Ectodermal cell (in vitro differentiated cells): ENCODE results near the gene IGF2BP3.

ENCODE experiments used
- H3K27ac ChIP-seq: 2 replicates; pipeline ENCODE4 v1.7.0; 2013; ENCODE audit warnings: mild to moderate bottlenecking, low read depth, low read length; ENCODE audit not compliant: insufficient read depth, poor library complexity, severe bottlenecking
- H3K27me3 ChIP-seq: 2 replicates; pipeline ENCODE4 v1.7.0; 2013; ENCODE audit warnings: mild to moderate bottlenecking, low read length; ENCODE audit not compliant: insufficient read depth, control insufficient read depth, poor library complexity, severe bottlenecking
- H3K36me3 ChIP-seq: one replicate; pipeline ENCODE4 v1.7.0; 2013; ENCODE audit warnings: low read length; ENCODE audit not compliant: control insufficient read depth, insufficient read depth
- H3K4me1 ChIP-seq: one replicate; pipeline ENCODE4 v1.7.0; 2013; ENCODE audit warnings: low read length; ENCODE audit not compliant: control insufficient read depth, insufficient read depth
- H3K4me3 ChIP-seq: 2 replicates; pipeline ENCODE4 v1.7.0; 2013; ENCODE audit warnings: low read depth, low read length, control low read depth; ENCODE audit not compliant: insufficient read depth
- H3K9me3 ChIP-seq: 2 replicates; pipeline ENCODE4 v1.7.0; 2013; ENCODE audit warnings: mild to moderate bottlenecking, low read length, moderate library complexity; ENCODE audit not compliant: control insufficient read depth
- WGBS, 2 experiments: methylation state at CpG; one replicate each; pipeline ENCODE4 v1.1.7; 2013; ENCODE audit warnings: missing lambda C conversion rate in 2 of 2; 5-methylcytosine and 5-hydroxymethylcytosine counted together

IGF2BP3 gene

DNA sequence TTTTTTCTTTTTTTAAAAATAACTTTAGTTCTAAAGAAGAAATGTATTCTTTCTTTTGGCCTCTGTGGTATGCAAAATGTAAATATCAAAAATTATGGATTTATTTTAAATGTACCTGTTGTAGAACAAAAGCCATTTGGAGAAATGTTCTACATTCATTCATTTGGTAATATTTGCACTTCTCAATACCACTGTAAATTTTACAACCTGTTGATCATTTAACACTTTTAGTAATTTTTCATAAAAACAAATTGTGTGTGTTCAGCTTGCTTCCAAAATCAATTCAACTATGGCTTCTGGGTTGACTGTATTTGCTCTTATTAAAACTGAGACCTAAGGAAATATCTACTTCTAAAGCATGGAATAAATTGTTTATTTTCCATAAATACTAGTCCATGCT is 2.3 kb upstream of the IGF2BP3 start:
- peak overlapping the region; percentile 93 for H3K4me3 ChIP-seq
- H3K36me3 ChIP-seq, result no peaks in the 10 kb centered on the region
- no peaks in the 10 kb centered on the region for H3K27me3 ChIP-seq
- no peaks in the 10 kb centered on the region for H3K9me3 ChIP-seq
- no peak overlapping the region for H3K27ac ChIP-seq
- H3K4me1 ChIP-seq, result no peaks in the 10 kb centered on the region

DNA sequence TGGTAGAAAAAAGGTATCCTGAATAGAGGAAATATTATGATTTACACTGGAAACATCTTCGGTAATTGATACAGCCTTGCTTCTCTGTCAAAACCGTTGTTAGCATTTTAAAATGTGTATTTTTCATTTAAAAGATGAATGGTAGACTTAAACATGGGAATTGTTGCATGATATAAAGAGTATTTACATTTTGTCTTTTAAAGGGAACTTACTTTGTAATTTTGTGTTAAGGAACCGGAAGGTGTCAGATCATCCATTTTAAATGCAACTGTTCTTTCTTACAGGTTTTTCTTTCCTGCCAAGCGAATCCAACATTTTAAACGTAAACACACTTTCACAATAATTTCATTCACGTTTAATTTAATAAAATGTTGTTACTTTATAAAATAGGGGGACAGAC is 1.8 kb upstream of the IGF2BP3 start:
- Histone ChIP-seq H3K27ac (no peak overlapping the region), H3K27me3 (no peaks in the 10 kb centered on the region)

DNA sequence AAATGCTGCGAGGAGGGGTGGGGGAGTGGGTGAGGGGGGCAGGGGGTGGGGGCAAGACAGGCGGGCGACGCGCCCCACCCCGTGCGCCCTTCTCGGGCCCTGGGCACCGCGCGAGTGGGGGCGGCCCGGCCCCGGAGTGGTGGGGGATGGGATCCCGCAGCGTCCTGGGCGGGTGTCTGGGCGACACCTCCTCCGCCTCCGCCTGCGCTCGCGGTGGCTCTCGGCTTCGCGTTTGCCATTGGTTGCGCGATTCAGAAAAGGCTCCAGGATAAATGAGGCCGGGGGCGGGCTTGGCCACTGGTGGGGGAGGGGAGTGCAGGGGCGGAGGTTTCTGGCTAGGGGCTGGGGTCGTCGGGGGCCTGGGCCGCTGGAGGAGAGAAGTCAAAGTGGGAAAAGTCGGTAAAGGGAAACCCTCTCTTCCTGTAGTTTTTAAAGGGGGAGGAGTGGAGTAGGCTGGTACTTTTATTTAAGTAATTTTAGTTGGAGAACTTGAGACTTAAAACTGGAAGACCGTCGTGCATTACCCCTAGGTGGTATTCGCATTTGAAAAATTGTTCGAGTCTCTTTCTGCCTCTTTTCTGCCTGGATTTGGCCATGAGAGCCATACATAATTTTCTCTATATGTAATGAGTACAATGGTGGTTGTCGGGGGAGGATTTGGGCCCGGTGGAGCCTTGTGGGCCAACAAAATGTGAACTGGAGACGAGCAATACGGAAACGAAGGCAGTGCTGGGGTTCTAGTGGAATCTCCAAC is 992 bp upstream of the IGF2BP3 start:
- Histone ChIP-seq H3K4me1 (peaks cover 3% of the 10 kb centered on the region), H3K27me3 (no peaks in the 10 kb centered on the region), H3K9me3 (no peaks in the 10 kb centered on the region), H3K36me3 (no peaks in the 10 kb centered on the region), H3K4me3 (peak overlapping the region; percentile 93), H3K27ac (peak overlapping the region; percentile 97)
- 0 to 1% methylated on average over 44 of the region's 44 CpGs for WGBS, 2 experiments

More for the DNA sequence above, 1.8 kb upstream of the IGF2BP3 start:
- WGBS, 2 experiments, result 2% methylated on average over 3 to 5 of the region's 6 CpGs
- Histone ChIP-seq H3K4me3 (peak overlapping the region; percentile 93), H3K4me1 (peaks cover 1% of the 10 kb centered on the region), H3K9me3 (no peaks in the 10 kb centered on the region), H3K36me3 (no peaks in the 10 kb centered on the region)

DNA sequence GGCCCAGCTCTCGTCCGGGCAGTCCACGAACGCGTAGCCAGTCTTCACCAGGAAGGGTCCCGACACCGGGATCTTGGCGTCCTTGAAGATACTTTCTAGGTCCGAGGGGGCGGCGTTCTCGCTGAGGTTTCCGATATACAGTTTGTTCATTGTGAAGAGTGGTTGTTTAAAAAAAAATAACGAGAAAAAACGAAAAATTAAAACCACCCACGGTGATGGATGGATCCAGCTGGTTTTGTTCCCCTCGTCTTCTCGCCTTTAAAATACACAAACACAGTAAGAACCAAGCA is 385 bp downstream of the IGF2BP3 start:
- H3K4me1 ChIP-seq, result peaks cover 14% of the 10 kb centered on the region
- no peaks in the 10 kb centered on the region for H3K27me3 ChIP-seq
- no peaks in the 10 kb centered on the region for H3K36me3 ChIP-seq
- peak overlapping the region; percentile 93 for H3K4me3 ChIP-seq
- H3K27ac ChIP-seq, result peak overlapping the region; percentile 97
- no peaks in the 10 kb centered on the region for H3K9me3 ChIP-seq
- 0% methylated on average over 18 of the region's 18 CpGs for WGBS, 2 experiments

DNA sequence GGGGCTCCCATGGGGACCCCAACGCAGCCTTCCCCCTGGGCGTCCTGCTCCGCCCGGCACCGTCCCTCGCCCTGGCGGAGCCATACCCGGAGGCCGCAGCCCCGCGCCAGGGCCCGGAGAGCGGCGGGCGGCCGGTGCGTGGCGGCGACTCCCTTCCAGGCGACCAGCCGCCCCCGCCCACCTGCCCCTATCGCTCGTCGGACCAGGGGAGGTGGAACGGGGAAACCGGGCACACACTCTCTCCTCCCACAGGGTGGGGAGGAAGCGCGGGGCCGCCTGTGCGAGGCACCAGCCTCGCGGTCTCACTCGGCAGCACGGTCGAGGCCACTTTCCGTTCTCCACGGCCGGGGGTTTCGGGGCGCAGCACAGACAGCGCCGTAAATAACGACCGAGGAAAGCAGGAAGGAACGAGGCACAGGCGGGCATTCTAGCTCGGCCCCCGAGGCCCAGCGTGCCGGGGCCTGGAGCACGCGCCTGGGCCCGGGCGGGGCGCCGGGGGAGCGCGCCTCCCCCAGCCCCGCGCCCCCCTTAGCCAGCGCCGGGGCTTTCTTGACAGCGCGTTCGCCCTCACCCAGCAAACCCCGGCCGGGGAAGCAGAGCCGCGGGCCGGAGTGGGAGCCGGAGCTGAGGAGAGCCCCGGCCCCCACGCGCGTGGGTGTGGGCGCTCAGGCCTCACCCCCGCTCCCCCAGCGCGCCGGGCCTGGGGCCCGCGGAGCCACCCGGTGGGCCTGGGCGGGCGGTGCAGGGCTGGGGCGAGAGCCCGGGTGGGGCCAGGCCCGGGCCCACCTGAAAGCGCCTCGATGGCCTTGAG is 936 bp downstream of the IGF2BP3 start:
- H3K36me3 ChIP-seq, result no peaks in the 10 kb centered on the region
- peaks cover 16% of the 10 kb centered on the region for H3K4me1 ChIP-seq
- WGBS, 2 experiments, result 0% methylated on average over 91 of the region's 91 CpGs
- peak overlapping the region; percentile 93 for H3K4me3 ChIP-seq
- H3K9me3 ChIP-seq, result no peaks in the 10 kb centered on the region
- no peaks in the 10 kb centered on the region for H3K27me3 ChIP-seq
- H3K27ac ChIP-seq, result peak overlapping the region; percentile 97

DNA sequence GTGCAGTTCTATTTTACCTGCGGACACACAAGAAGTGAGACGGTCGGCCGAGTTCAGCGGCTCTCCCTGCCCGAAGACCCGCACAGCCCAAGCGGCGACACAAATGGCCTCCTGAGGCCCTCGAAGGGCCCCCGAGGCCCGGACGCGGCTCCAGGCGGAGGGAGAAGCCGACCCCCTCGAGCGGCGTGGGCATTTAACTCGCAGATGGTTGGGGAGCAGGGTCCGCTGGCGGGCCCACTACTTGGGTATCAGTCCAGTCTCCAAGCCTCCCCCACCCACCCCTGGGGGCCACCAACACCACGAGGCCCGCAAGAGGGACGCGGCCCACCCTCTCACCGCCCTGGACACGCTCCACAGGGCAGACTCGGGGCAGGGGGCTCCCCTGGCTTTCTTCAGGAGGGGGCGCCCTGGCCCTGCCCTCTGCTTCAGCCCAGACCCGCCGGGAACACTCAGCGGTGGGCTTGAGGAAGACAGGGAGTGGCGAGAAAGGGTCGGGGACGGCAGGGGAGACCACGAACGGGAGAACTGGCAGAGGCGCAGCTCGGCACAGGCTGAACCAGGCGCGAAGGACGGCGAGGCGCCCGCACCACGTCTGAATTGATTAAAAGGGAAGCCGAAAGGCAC is 1.7 kb downstream of the IGF2BP3 start:
- peak overlapping the region; percentile 56 for H3K27ac ChIP-seq
- no peaks in the 10 kb centered on the region for H3K27me3 ChIP-seq
- no peaks in the 10 kb centered on the region for H3K9me3 ChIP-seq
- H3K4me1 ChIP-seq, result peaks cover 16% of the 10 kb centered on the region
- H3K36me3 ChIP-seq, result no peaks in the 10 kb centered on the region
- peak overlapping the region; percentile 93 for H3K4me3 ChIP-seq
- WGBS, 2 experiments, result 0% methylated on average over 48 of the region's 48 CpGs

DNA sequence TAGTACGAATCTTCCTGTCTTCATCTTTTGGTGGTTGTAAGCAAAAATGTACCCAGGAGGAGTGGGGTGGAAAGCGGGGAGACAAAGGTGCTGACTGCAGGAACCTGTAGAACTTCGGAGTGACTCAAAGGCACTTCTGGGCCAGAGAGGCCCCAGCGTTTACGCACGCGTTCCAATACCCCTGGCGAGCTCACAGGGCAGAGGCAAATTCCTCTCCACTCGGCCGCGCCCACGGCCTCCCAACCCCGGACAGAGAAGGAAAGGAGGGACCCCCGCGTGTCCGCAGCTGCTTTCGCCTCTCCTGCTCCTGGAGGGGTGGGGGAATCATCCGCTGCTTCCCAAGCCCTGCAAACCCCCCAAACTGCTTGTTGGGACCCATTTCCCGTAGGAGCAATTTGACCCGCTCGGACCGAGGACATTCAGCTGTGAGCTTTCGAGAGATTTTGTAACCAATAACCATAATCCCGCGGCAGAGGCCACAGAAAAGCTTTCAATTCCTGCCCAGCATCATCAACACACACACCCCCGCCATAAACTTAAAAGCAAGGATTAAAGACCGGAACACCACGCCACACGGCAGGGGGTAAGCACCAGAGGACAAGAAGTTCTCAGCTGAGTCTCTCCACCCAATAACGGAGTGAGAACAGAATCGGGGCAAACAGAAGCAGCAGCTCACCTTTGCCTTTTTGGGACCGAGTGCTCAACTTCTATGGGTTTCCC is 2.3 kb downstream of the IGF2BP3 start:
- peaks cover 16% of the 10 kb centered on the region for H3K4me1 ChIP-seq
- 0% methylated on average over 32 of the region's 32 CpGs for WGBS, 2 experiments
- no peaks in the 10 kb centered on the region for H3K36me3 ChIP-seq
- H3K27me3 ChIP-seq, result no peaks in the 10 kb centered on the region
- H3K4me3 ChIP-seq, result peak overlapping the region; percentile 93
- no peaks in the 10 kb centered on the region for H3K9me3 ChIP-seq
- peak overlapping the region; percentile 73 for H3K27ac ChIP-seq

DNA sequence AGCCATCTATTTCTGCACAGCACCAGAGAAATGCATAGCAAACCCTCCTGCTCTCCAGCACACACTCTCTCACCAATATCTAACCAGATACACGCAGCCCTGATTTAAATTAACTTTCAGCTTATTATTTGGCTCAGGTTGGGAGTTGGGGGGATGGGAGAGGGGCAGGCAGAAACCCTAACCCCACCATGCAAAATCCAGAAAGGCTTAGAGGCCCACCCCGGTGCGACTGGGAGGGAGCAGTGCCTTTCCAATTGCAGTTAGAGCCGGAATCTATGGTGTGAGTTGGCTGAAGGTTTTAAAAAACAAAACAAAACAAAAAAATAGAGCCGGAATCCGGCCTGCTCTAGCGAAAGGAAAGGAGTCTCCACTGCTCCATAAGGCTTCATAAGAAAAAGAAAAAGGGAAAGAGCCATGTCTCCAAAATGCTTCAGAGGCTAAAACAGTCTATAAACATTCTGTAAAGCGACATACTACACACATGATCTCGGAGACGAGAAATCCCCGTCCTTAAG is 2.9 kb downstream of the IGF2BP3 start:
- no peaks in the 10 kb centered on the region for H3K27me3 ChIP-seq
- H3K9me3 ChIP-seq, result no peaks in the 10 kb centered on the region
- H3K4me3 ChIP-seq, result peak overlapping the region; percentile 93
- peaks cover 16% of the 10 kb centered on the region for H3K4me1 ChIP-seq
- H3K27ac ChIP-seq, result peak overlapping the region; percentile 73
- H3K36me3 ChIP-seq, result no peaks in the 10 kb centered on the region
- WGBS, 2 experiments, result 2 to 3% methylated on average over 10 of the region's 11 CpGs

DNA sequence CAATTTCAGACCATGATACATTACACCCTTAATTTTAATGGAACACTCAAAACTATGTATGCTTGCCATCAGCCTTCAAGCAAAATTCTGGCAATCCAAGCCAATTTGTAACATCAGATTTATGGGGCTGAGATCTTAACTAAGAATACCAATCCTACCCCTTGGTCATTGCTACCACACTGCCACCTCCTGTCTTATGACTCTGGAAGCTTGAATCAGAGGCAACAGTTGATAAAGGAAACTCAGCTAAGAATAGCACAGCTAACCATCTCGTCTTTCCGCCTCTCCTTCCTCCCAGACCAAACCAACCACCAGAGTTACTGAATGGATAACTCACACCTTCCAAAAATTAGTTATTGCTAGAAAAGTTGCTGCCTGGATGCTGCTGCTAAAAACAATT is 7.4 kb downstream of the IGF2BP3 start:
- Histone ChIP-seq H3K4me1 (peaks cover 16% of the 10 kb centered on the region), H3K4me3 (no peak overlapping the region), H3K36me3 (peaks cover 6% of the 10 kb centered on the region), H3K27ac (no peak overlapping the region), H3K27me3 (no peaks in the 10 kb centered on the region), H3K9me3 (no peaks in the 10 kb centered on the region)
- 82 to 85% methylated on average over 2 of the region's 2 CpGs for WGBS, 2 experiments
